ENCODE results near the gene PEAR1.

PEAR1 gene

GRCh38 chr1:156959414-156959813 lies 65.9 kb downstream of the PEAR1 start:
- Histone ChIP-seq H3K9me3 (ENCODE audit: control extremely low read depth in 1 of 5, control insufficient read depth in 4 of 5, insufficient read depth in 2 of 5, low read depth in 1 of 5, low read length in 4 of 5) (no peaks in the 10 kb centered on the region), H3K27me3 (replicated peaks in 2 of 5; ENCODE audit: control insufficient read depth in 4 of 5, insufficient read depth in 5 of 5, low read length in 4 of 5) (no peaks in the 10 kb centered on the region), H3K27ac (ENCODE audit: insufficient read depth in 1 of 2, low read depth in 1 of 2, low read length in 2 of 2, poor library complexity in 1 of 2, severe bottlenecking in 2 of 2) (no peak overlapping the region), H3K4me1 (ENCODE audit: control extremely low read depth in 1 of 4, control insufficient read depth in 4 of 4, insufficient read depth in 4 of 4, low read length in 3 of 4) (peaks cover 0 to 38% (median 21%) of the 10 kb centered on the region in 4 experiments), H3K36me3 (ENCODE audit: control insufficient read depth in 4 of 4, insufficient read depth in 4 of 4, low read length in 3 of 4) (peaks cover 6 to 63% (median 24%) of the 10 kb centered on the region in 4 experiments), H3K4me3 (ENCODE audit: control insufficient read depth in 1 of 7, extremely low read depth in 1 of 7, insufficient read depth in 4 of 7, low read depth in 2 of 7, low read length in 6 of 7) (no peak overlapping the region)
- ChIA-PET POLR2A (interaction anchor here (0.7 kb wide), 1 partner anchor 8 kb away, joined by 3 read pairs; no protein-coding TSS in a partner anchor), CTCF (interaction anchor here (0.8 to 3.1 kb wide), 11 partner anchors 10 to 114 kb away, joined by 3 to 12 read pairs (median 3); partner anchors contain the start of gene LRRC71)
- 59% methylated on average over 2 of the region's 2 CpGs for WGBS (ENCODE audit: insufficient coverage)
- DNase-seq = peak in 1 of 3 donors; percentile 27

- Histone ChIP-seq H3K36me3 (ENCODE audit: control insufficient read depth in 4 of 4, insufficient read depth in 4 of 4, low read length in 3 of 4) (peaks cover 6 to 60% (median 24%) of the 10 kb centered on the region in 4 experiments), H3K9me3 (ENCODE audit: control extremely low read depth in 1 of 5, control insufficient read depth in 4 of 5, insufficient read depth in 2 of 5, low read depth in 1 of 5, low read length in 4 of 5) (no peaks in the 10 kb centered on the region), H3K4me1 (ENCODE audit: control extremely low read depth in 1 of 4, control insufficient read depth in 4 of 4, insufficient read depth in 4 of 4, low read length in 3 of 4) (peaks cover 0 to 38% (median 21%) of the 10 kb centered on the region in 4 experiments), H3K27me3 (replicated peaks in 2 of 5; ENCODE audit: control insufficient read depth in 4 of 5, insufficient read depth in 5 of 5, low read length in 4 of 5) (no peaks in the 10 kb centered on the region), H3K27ac (ENCODE audit: insufficient read depth in 1 of 2, low read depth in 1 of 2, low read length in 2 of 2, poor library complexity in 1 of 2, severe bottlenecking in 2 of 2) (no peak overlapping the region), H3K4me3 (ENCODE audit: control insufficient read depth in 1 of 7, extremely low read depth in 1 of 7, insufficient read depth in 4 of 7, low read depth in 2 of 7, low read length in 6 of 7) (no peak overlapping the region)
- DNase-seq = peak; percentile 20 to 62 (median 48)
- WGBS (ENCODE audit: insufficient coverage) = 74% methylated on average over 6 of the region's 6 CpGs
- POLR2A ChIA-PET = interaction anchor here (0.7 kb wide), 1 partner anchor 7 kb away, joined by 3 read pairs; no protein-coding TSS in a partner anchor
- CTCF ChIA-PET = interaction anchor here (0.8 to 3.1 kb wide), 10 partner anchors 10 to 114 kb away, joined by 3 to 12 read pairs (median 4); no protein-coding TSS in a partner anchor
Measured at GRCh38 chr1:156959925-156960324, 66.4 kb downstream of the PEAR1 start.

- ChIA-PET POLR2A (no interaction called here), CTCF (interaction anchor here (0.7 to 2.7 kb wide), 4 partner anchors 9 to 51 kb away, joined by 3 to 7 read pairs (median 4); no protein-coding TSS in a partner anchor)
- WGBS (ENCODE audit: insufficient coverage) = 83% methylated on average over 2 of the region's 4 CpGs
- no peaks in the 10 kb centered on the region for H3K27me3 ChIP-seq (replicated peaks in 2 of 5; ENCODE audit: control insufficient read depth in 4 of 5, insufficient read depth in 5 of 5, low read length in 4 of 5)
- peaks cover 0 to 38% (median 21%) of the 10 kb centered on the region in 4 experiments for H3K4me1 ChIP-seq (ENCODE audit: control extremely low read depth in 1 of 4, control insufficient read depth in 4 of 4, insufficient read depth in 4 of 4, low read length in 3 of 4)
- H3K4me3 ChIP-seq (ENCODE audit: control insufficient read depth in 1 of 7, extremely low read depth in 1 of 7, insufficient read depth in 4 of 7, low read depth in 2 of 7, low read length in 6 of 7) = no peak overlapping the region
- no peak overlapping the region for H3K27ac ChIP-seq (ENCODE audit: insufficient read depth in 1 of 2, low read depth in 1 of 2, low read length in 2 of 2, poor library complexity in 1 of 2, severe bottlenecking in 2 of 2)
- DNase-seq = peak; percentile 30 to 52 (median 44)
- H3K9me3 ChIP-seq (ENCODE audit: control extremely low read depth in 1 of 5, control insufficient read depth in 4 of 5, insufficient read depth in 2 of 5, low read depth in 1 of 5, low read length in 4 of 5) = no peaks in the 10 kb centered on the region
- H3K36me3 ChIP-seq (ENCODE audit: control insufficient read depth in 4 of 4, insufficient read depth in 4 of 4, low read length in 3 of 4) = peaks cover 6 to 51% (median 11%) of the 10 kb centered on the region in 4 experiments
Measured at GRCh38 chr1:156961709-156962108, 68.2 kb downstream of the PEAR1 start.

GRCh38 chr1:156963621-156964020 lies 70.1 kb downstream of the PEAR1 start:
- DNase-seq = peak in 2 of 3 donors; percentile 29 to 49
- ChIA-PET CTCF (interaction anchor here (1.9 kb wide), 1 partner anchor 111 kb away, joined by 6 read pairs; no protein-coding TSS in a partner anchor), POLR2A (no interaction called here)
- Histone ChIP-seq H3K9me3 (ENCODE audit: control extremely low read depth in 1 of 5, control insufficient read depth in 4 of 5, insufficient read depth in 2 of 5, low read depth in 1 of 5, low read length in 4 of 5) (no peaks in the 10 kb centered on the region), H3K4me3 (ENCODE audit: control insufficient read depth in 1 of 7, extremely low read depth in 1 of 7, insufficient read depth in 4 of 7, low read depth in 2 of 7, low read length in 6 of 7) (peak overlapping the region in 1 of 7 experiments; percentile 43), H3K27me3 (replicated peaks in 2 of 5; ENCODE audit: control insufficient read depth in 4 of 5, insufficient read depth in 5 of 5, low read length in 4 of 5) (no peaks in the 10 kb centered on the region), H3K4me1 (ENCODE audit: control extremely low read depth in 1 of 4, control insufficient read depth in 4 of 4, insufficient read depth in 4 of 4, low read length in 3 of 4) (peaks cover 0 to 26% (median 13%) of the 10 kb centered on the region in 4 experiments), H3K27ac (ENCODE audit: insufficient read depth in 1 of 2, low read depth in 1 of 2, low read length in 2 of 2, poor library complexity in 1 of 2, severe bottlenecking in 2 of 2) (no peak overlapping the region), H3K36me3 (ENCODE audit: control insufficient read depth in 4 of 4, insufficient read depth in 4 of 4, low read length in 3 of 4) (peaks cover 2 to 45% (median 14%) of the 10 kb centered on the region in 4 experiments)
- WGBS (ENCODE audit: insufficient coverage) = 7% methylated on average over 3 of the region's 3 CpGs

- H3K27ac ChIP-seq (ENCODE audit: insufficient read depth in 1 of 2, low read depth in 1 of 2, low read length in 2 of 2, poor library complexity in 1 of 2, severe bottlenecking in 2 of 2) = no peak overlapping the region
- ChIA-PET CTCF (interaction anchor here (0.6 to 1.9 kb wide), 3 partner anchors 22 to 407 kb away, joined by 3 to 6 read pairs (median 3); no protein-coding TSS in a partner anchor), POLR2A (no interaction called here)
- no peak for DNase-seq
- no peak overlapping the region for H3K4me3 ChIP-seq (ENCODE audit: control insufficient read depth in 1 of 7, extremely low read depth in 1 of 7, insufficient read depth in 4 of 7, low read depth in 2 of 7, low read length in 6 of 7)
- no peaks in the 10 kb centered on the region for H3K9me3 ChIP-seq (ENCODE audit: control extremely low read depth in 1 of 5, control insufficient read depth in 4 of 5, insufficient read depth in 2 of 5, low read depth in 1 of 5, low read length in 4 of 5)
- H3K4me1 ChIP-seq (ENCODE audit: control extremely low read depth in 1 of 4, control insufficient read depth in 4 of 4, insufficient read depth in 4 of 4, low read length in 3 of 4) = peaks cover 0 to 18% (median 9%) of the 10 kb centered on the region in 4 experiments
- 100% methylated on average over 1 of the region's 2 CpGs for WGBS (ENCODE audit: insufficient coverage)
- H3K36me3 ChIP-seq (ENCODE audit: control insufficient read depth in 4 of 4, insufficient read depth in 4 of 4, low read length in 3 of 4) = peaks cover 2 to 42% (median 17%) of the 10 kb centered on the region in 4 experiments
- H3K27me3 ChIP-seq (replicated peaks in 2 of 5; ENCODE audit: control insufficient read depth in 4 of 5, insufficient read depth in 5 of 5, low read length in 4 of 5) = no peaks in the 10 kb centered on the region
Measured at GRCh38 chr1:156964441-156964840, 70.9 kb downstream of the PEAR1 start.
